ENCODE results near the gene VAV2.
A peak's percentile ranks its signal among the peaks of the same experiment; 100 is the strongest.

The VAV2 gene

GRCh38 chr9:134026981-134027380 lies 34.9 kb upstream of the VAV2 start:
- DNase-seq = no peak

- no peak for DNase-seq
These were observed 34.5 kb upstream of the VAV2 start for GRCh38 chr9:134026581-134026980.

- DNase-seq = peak; percentile 57
These were observed 33.8 kb upstream of the VAV2 start for GRCh38 chr9:134025606-134026541.

- peak; percentile 97 for DNase-seq
These were observed 32.9 kb upstream of the VAV2 start, which contains the start of gene BRD3OS for GRCh38 chr9:134024828-134025605. Gene BRD3OS, plus strand, starts transcription at chr9:134025481. Its CDS starts 1,267 bp downstream, at chr9:134026748.

GRCh38 chr9:134024214-134024792 lies 32.2 kb upstream of the VAV2 start:
- no peak for DNase-seq

- DNase-seq = no peak
These were observed 22.8 kb upstream of the VAV2 start for GRCh38 chr9:134014946-134015345.

- DNase-seq = no peak
These were observed 19.3 kb upstream of the VAV2 start for GRCh38 chr9:134011401-134011800.

GRCh38 chr9:134010310-134011173 lies 18.4 kb upstream of the VAV2 start:
- no peak for DNase-seq

GRCh38 chr9:134007571-134007970 lies 15.4 kb upstream of the VAV2 start:
- DNase-seq = no peak

GRCh38 chr9:134007150-134007549 lies 15.0 kb upstream of the VAV2 start:
- DNase-seq = no peak

- no peak for DNase-seq
These were observed 13.3 kb upstream of the VAV2 start for GRCh38 chr9:134005381-134005780.

- no peak for DNase-seq
These were observed 12.8 kb upstream of the VAV2 start for GRCh38 chr9:134004881-134005280.

GRCh38 chr9:134004131-134004873 lies 12.2 kb upstream of the VAV2 start:
- DNase-seq = no peak

GRCh38 chr9:134003237-134003636 lies 11.1 kb upstream of the VAV2 start:
- DNase-seq = no peak

GRCh38 chr9:134002796-134003195 lies 10.7 kb upstream of the VAV2 start:
- no peak for DNase-seq

GRCh38 chr9:133999851-134000265 lies 7.7 kb upstream of the VAV2 start:
- no peak for DNase-seq

- DNase-seq = no peak
These were observed 6.9 kb upstream of the VAV2 start for GRCh38 chr9:133998915-133999595.

- no peak for DNase-seq
These were observed 5.5 kb upstream of the VAV2 start for GRCh38 chr9:133997584-133997983.

- DNase-seq = no peak
These were observed 4.7 kb upstream of the VAV2 start for GRCh38 chr9:133996531-133997520.

All from activated CD4-positive, alpha-beta T cell treated with anti-CD3 and anti-CD28 coated beads, Interleukin-2, Interleukin-6, amounts not matched to agents 100 ng/mL and 50 ng/mL, durations not matched to agents 16 hours and 8 hours (primary cell).